Hepatocyte (in vitro differentiated cells): ENCODE measurements around the gene MAIP1. TPM values are rescaled to one million over a fixed set of nuclear protein-coding genes. Genes with fewer than 3 reads are reported as not detected.
A peak's percentile ranks its signal among the peaks of the same experiment; 100 is the strongest.

Source experiments
- DNase-seq: peaks from one replicate; pipeline ENCODE4 v3.0.0-alpha.2; 2016; ENCODE audit warnings: low spot score
- H2AFZ ChIP-seq: fragments of 200-600 bp; sonication (generic); 2 replicates; pipeline ENCODE4 v1.6.0; 2016; ENCODE audit warnings: antibody characterized with exemption, mild to moderate bottlenecking
- H3K27ac ChIP-seq: fragments of 200-600 bp; sonication (generic); 2 replicates; pipeline ENCODE4 v1.5.1; 2016; ENCODE audit warnings: mild to moderate bottlenecking
- H3K27me3 ChIP-seq: fragments of 200-600 bp; sonication (generic); 2 replicates; pipeline ENCODE4 v1.6.1; 2016
- H3K36me3 ChIP-seq: fragments of 200-600 bp; sonication (generic); replicated peaks from 2 replicates; pipeline ENCODE4 v1.5.1; 2016; ENCODE audit warnings: low read depth; ENCODE audit not compliant: insufficient read depth
- H3K4me1 ChIP-seq: fragments of 200-600 bp; sonication (generic); 2 replicates; pipeline ENCODE4 v1.5.1; 2016; ENCODE audit warnings: mild to moderate bottlenecking, moderate library complexity; ENCODE audit not compliant: insufficient read depth
- H3K4me2 ChIP-seq: fragments of 200-600 bp; sonication (generic); 2 replicates; pipeline ENCODE4 v1.6.0; 2016
- H3K4me3 ChIP-seq: fragments of 200-600 bp; sonication (generic); 2 replicates; pipeline ENCODE4 v1.5.1; 2016; ENCODE audit warnings: mild to moderate bottlenecking
- H3K79me2 ChIP-seq: fragments of 200-600 bp; sonication (generic); 2 replicates; pipeline ENCODE4 v1.6.0; 2017; ENCODE audit warnings: mild to moderate bottlenecking
- H3K9me2 ChIP-seq: fragments of 200-600 bp; sonication (generic); replicated peaks from 2 replicates; pipeline ENCODE4 v1.6.0; 2017; ENCODE audit warnings: mild to moderate bottlenecking; ENCODE audit not compliant: insufficient read depth
- H3K9me3 ChIP-seq: fragments of 200-600 bp; sonication (generic); 2 replicates; pipeline ENCODE4 v1.5.1; 2016; ENCODE audit warnings: low read depth, mild to moderate bottlenecking
- H4K20me1 ChIP-seq: fragments of 200-600 bp; sonication (generic); 2 replicates; pipeline ENCODE4 v1.6.0; 2016; ENCODE audit warnings: mild to moderate bottlenecking; ENCODE audit not compliant: insufficient read depth, poor library complexity, severe bottlenecking
- CTCF ChIP-seq: fragments of 200-600 bp; sonication (generic); IDR thresholded peaks from 2 replicates; pipeline ENCODE4 v1.5.1; 2016; ENCODE audit warnings: antibody characterized with exemption, mild to moderate bottlenecking; ENCODE audit not compliant: poor library complexity
- EZH2 ChIP-seq: fragments of 200-600 bp; sonication (generic); IDR thresholded peaks from 2 replicates; pipeline ENCODE4 v1.6.1; 2016; ENCODE audit warnings: antibody characterized with exemption, mild to moderate bottlenecking, borderline replicate concordance
- EZH2phosphoT487 ChIP-seq: fragments of 200-600 bp; sonication (generic); IDR thresholded peaks from one replicate; pipeline ENCODE4 v1.6.1; 2018; ENCODE audit warnings: antibody characterized with exemption, mild to moderate bottlenecking, low read depth, moderate library complexity; ENCODE audit not compliant: unreplicated experiment, severe bottlenecking
- WGBS: methylation state at CpG from one replicate; pipeline ENCODE4 v1.1.6; 2016; ENCODE audit warnings: low lambda C conversion rate; ENCODE audit errors: missing lambda C conversion rate; 5-methylcytosine and 5-hydroxymethylcytosine counted together
- polyA plus RNA-seq: library from polyadenylated mRNA; unstranded; fragments of >200 nt; fragmentation: Nextera tagmentation; extraction: Ambion mirVana; gene quantifications from 2 replicates; pipeline ENCODE4 v1.2.1, GENCODE V29; 2016
- total RNA-seq: library from RNA; depleted of rRNA; stranded (reverse); fragments of >200 nt; gene quantifications from 2 replicates; pipeline ENCODE4 v1.2.3, GENCODE V29; 2014

Gene MAIP1
- total and polyA plus RNA-seq, 2 experiments from 2014 or later, result 21.7 to 35.7 TPM

GRCh38 chr2:199951023-199951422, 4.4 kb upstream of the MAIP1 start:
- H2AFZ ChIP-seq, result no peak overlapping the region
- no peaks in the 10 kb centered on the region for H4K20me1 ChIP-seq
- WGBS, result 82% methylated on average over 1 of the region's 1 CpG
- no peaks in the 10 kb centered on the region for H3K9me3 ChIP-seq
- H3K27ac ChIP-seq, result no peak overlapping the region
- peaks cover 68% of the 10 kb centered on the region for H3K79me2 ChIP-seq
- no peak for DNase-seq
- no peak overlapping the region for H3K4me3 ChIP-seq
- no peak overlapping the region for H3K4me2 ChIP-seq
- H3K36me3 ChIP-seq, result peaks cover 4% of the 10 kb centered on the region
- H3K9me2 ChIP-seq, result no peaks in the 10 kb centered on the region
- H3K4me1 ChIP-seq, result peaks cover 10% of the 10 kb centered on the region
- no peaks in the 10 kb centered on the region for H3K27me3 ChIP-seq
- TF ChIP-seq CTCF (no peak), EZH2phosphoT487 (no peak), EZH2 (no peak)

DNA sequence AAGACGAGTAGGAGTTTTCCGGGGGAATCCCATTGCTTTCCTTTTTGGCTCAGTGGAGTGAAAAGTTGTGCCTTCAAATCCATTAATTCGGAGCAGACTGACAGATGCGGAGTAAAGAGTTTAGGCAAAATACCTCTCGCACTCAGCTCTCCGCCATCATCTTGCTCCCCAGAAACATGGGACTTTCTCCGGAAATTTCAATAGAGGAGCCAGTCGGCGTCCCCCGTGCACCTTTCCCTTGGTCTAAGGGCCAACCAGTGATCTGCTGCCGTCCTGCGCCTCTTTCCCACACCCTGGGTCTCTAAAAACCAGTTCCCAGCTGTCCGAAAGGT, 409 bp upstream of the MAIP1 start:
- Histone ChIP-seq H3K4me1 (peaks cover 21% of the 10 kb centered on the region), H2AFZ (peak overlapping the region; percentile 80), H3K9me3 (no peaks in the 10 kb centered on the region), H3K27ac (peak overlapping the region; percentile 98), H3K36me3 (no peaks in the 10 kb centered on the region), H4K20me1 (no peaks in the 10 kb centered on the region), H3K4me2 (peak overlapping the region; percentile 87), H3K4me3 (peak overlapping the region; percentile 86), H3K9me2 (no peaks in the 10 kb centered on the region), H3K27me3 (no peaks in the 10 kb centered on the region), H3K79me2 (peaks cover 74% of the 10 kb centered on the region)
- TF ChIP-seq CTCF, result no peak
- no peak for TF ChIP-seq EZH2
- TF ChIP-seq EZH2phosphoT487, result no peak
- WGBS, result 1% methylated on average over 13 of the region's 13 CpGs
- DNase-seq, result no peak

DNA sequence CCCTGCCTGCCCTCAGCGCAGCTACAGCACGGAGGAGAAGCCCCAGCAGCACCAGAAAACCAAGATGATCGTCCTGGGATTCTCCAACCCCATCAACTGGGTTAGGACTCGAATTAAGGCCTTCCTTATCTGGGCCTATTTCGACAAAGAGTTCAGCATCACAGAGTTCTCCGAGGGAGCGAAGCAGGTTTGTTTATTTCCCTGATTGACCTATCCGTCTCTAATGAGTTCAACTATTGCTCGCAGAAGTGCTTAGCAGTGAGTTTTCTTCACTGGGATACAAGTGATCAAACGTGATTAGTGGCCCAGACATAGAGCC, 639 bp downstream of the MAIP1 start:
- Histone ChIP-seq H3K4me1 (peaks cover 21% of the 10 kb centered on the region), H3K9me2 (no peaks in the 10 kb centered on the region), H3K36me3 (no peaks in the 10 kb centered on the region), H4K20me1 (no peaks in the 10 kb centered on the region), H3K27me3 (no peaks in the 10 kb centered on the region), H3K27ac (peak overlapping the region; percentile 98), H3K9me3 (no peaks in the 10 kb centered on the region), H2AFZ (peak overlapping the region; percentile 80), H3K79me2 (peaks cover 65% of the 10 kb centered on the region), H3K4me2 (peak overlapping the region; percentile 87), H3K4me3 (peak overlapping the region; percentile 86)
- under 1% methylated on average over 10 of the region's 10 CpGs for WGBS
- DNase-seq, result no peak
- no peak for TF ChIP-seq CTCF
- no peak for TF ChIP-seq EZH2phosphoT487
- no peak for TF ChIP-seq EZH2

GRCh38 chr2:199958014-199958413, 2.6 kb downstream of the MAIP1 start:
- Histone ChIP-seq H3K27me3 (no peaks in the 10 kb centered on the region), H4K20me1 (no peaks in the 10 kb centered on the region), H3K79me2 (peaks cover 46% of the 10 kb centered on the region), H3K27ac (no peak overlapping the region), H3K9me2 (no peaks in the 10 kb centered on the region), H3K4me1 (peaks cover 21% of the 10 kb centered on the region), H3K9me3 (no peaks in the 10 kb centered on the region), H2AFZ (no peak overlapping the region), H3K36me3 (no peaks in the 10 kb centered on the region), H3K4me3 (no peak overlapping the region), H3K4me2 (peak overlapping the region; percentile 87)
- 95% methylated on average over 4 of the region's 4 CpGs for WGBS
- no peak for DNase-seq
- TF ChIP-seq EZH2 (no peak), CTCF (no peak), EZH2phosphoT487 (no peak)
